Small intestine (tissue), 7 donors: ENCODE measurements around the gene ASB6. TPM values are rescaled to one million over a fixed set of nuclear protein-coding genes. Genes with fewer than 3 reads are reported as not detected.
A peak's percentile ranks its signal among the peaks of the same experiment; 100 is the strongest.

ENCODE experiments used
- DNase-seq, 2 donors: peaks; one replicate each; pipeline versions ENCODE4 v3.0.0 to v3.0.0-alpha.2; 2013
- FAIRE-seq: peaks from 2 replicates; lab custom pipeline; 2012; peaks lifted over from hg19 to GRCh38; lab: Jason Lieb, UNC
- H3K27ac ChIP-seq, 3 donors: one replicate each; pipeline ENCODE4 v1.5.1; 2013; ENCODE audit warnings: low read length in 2 of 3, mild to moderate bottlenecking in 2 of 3, control low read depth in 1 of 3, inconsistent platforms in 1 of 3, low read depth in 1 of 3, moderate library complexity in 1 of 3
- H3K27me3 ChIP-seq, 3 donors: one replicate each; pipeline ENCODE4 v1.6.1; 2013; ENCODE audit warnings: low read length in 3 of 3, inconsistent platforms in 1 of 3; ENCODE audit not compliant: control insufficient read depth in 3 of 3, insufficient read depth in 3 of 3
- H3K36me3 ChIP-seq, 3 donors: one replicate each; pipeline ENCODE4 v1.6.1; 2013; ENCODE audit warnings: low read length in 3 of 3, inconsistent platforms in 1 of 3, low read depth in 1 of 3, mild to moderate bottlenecking in 1 of 3, moderate library complexity in 1 of 3; ENCODE audit not compliant: control insufficient read depth in 3 of 3, insufficient read depth in 2 of 3
- H3K4me1 ChIP-seq, 3 donors: one replicate each; pipeline ENCODE4 v1.6.1; 2013; ENCODE audit warnings: low read length in 2 of 3, inconsistent platforms in 1 of 3, low read depth in 1 of 3, mild to moderate bottlenecking in 1 of 3, moderate library complexity in 1 of 3; ENCODE audit not compliant: control insufficient read depth in 3 of 3, insufficient read depth in 2 of 3
- H3K4me3 ChIP-seq, 3 donors: one replicate each; pipeline ENCODE4 v1.5.1; 2013; ENCODE audit warnings: low read length in 3 of 3, control low read depth in 1 of 3, inconsistent platforms in 1 of 3, low read depth in 1 of 3, mild to moderate bottlenecking in 1 of 3, moderate library complexity in 1 of 3
- H3K9me3 ChIP-seq, 2 donors: one replicate each; pipeline ENCODE4 v1.6.1; 2013; ENCODE audit warnings: low read depth in 1 of 2, low read length in 1 of 2; ENCODE audit not compliant: control insufficient read depth in 2 of 2, insufficient read depth in 1 of 2
- WGBS, 3 donors: extraction: QIAGEN DNeasy Blood & Tissue Kit; methylation state at CpG; one replicate each; pipeline ENCODE4 v1.1.7; 2013; 5-methylcytosine and 5-hydroxymethylcytosine counted together
- polyA plus RNA-seq, 4 donors: library from polyadenylated mRNA; stranded (reverse) in 3 of 4; unstranded in 1 of 4; fragments of 200-250 nt in 3 of 4; fragments of 120-200 nt in 1 of 4; gene quantifications; one replicate each; pipeline versions ENCODE4 v1.2.1 to v1.2.3, GENCODE V29; 2013
- donor health status: healthy with polysubstance abuse.
- donor health status: control.
- donor health status: control.
- donor health status: Bipolar disorder and iron deficiency.
- donor health status: healthy.

The ASB6 gene
- polyA plus RNA-seq, 4 donors, result 11.9 to 14.9 (median 13.8) TPM

DNA sequence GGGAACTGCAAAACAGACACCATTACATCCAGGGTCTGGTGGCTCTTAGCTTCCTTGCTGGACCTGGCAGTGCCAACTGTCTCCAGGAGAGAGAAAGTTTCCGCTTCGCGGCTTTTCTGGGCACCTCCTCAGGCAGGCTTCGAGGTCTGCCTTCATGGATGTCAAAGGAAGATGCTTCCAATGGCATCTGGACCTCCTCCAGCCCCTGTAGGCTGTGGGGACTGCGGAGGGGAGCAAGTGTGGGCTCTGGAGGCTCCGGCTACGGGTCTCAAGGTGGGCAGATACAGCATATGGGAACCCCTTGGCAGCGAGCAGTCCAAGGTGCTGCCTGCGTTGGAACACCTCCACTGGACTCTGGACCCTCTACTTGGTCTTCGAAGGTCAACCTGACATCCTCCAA, 27.0 kb downstream of the ASB6 start:
- WGBS, 3 donors, result 68 to 86% (median 69%) methylated on average over 10 of the region's 10 CpGs

DNA sequence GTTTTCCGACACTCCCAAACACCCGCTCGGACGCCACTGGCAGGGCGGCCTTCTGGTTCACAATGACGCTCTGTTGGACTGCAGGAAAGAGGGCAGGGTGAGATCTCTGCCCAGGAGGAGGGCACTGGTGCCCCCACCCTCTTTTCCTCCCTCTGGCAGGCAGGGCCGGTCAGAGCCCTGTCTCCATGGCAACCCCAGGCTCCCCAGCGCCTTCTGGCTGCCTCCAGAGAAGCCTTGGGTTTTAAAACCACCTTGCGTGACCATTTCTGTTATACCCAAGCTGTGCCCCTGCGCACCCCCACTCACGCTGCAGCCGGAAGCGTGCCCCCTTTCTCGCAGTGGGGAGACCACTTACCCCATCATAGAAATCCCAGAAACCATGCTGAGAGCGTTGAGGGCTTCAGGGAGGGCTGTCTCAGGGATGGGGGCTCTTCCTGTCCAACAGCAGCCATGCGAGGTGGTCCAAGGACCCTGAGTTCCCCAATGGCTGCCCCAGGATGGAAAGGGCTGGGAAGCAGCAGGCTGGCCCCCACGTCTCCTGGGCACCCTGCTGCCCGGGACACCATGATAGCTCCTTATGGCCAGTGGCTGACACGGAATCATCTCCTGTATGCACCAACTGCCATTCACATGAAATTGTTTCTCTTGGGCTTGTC, 28.3 kb downstream of the ASB6 start:
- Histone ChIP-seq H3K27me3 (peaks cover 0 to 4% (median 0%) of the 10 kb centered on the region in 3 donors), H3K9me3 (no peaks in the 10 kb centered on the region), H3K4me3 (no peak overlapping the region), H3K27ac (no peak overlapping the region), H3K36me3 (no peaks in the 10 kb centered on the region), H3K4me1 (peaks cover 0 to 25% (median 4%) of the 10 kb centered on the region in 3 donors)
- WGBS, 3 donors, result 68 to 71% (median 70%) methylated on average over 18 to 19 of the region's 19 CpGs
- DNase-seq (no peak), FAIRE-seq (no peak)

More for the DNA sequence above, 27.0 kb downstream of the ASB6 start:
- peaks cover 0 to 11% (median 3%) of the 10 kb centered on the region in 3 donors for H3K27me3 ChIP-seq
- no peaks in the 10 kb centered on the region for H3K9me3 ChIP-seq
- FAIRE-seq (no peak), DNase-seq (no peak)
- no peak overlapping the region for H3K4me3 ChIP-seq
- H3K4me1 ChIP-seq, result peaks cover 0 to 17% (median 4%) of the 10 kb centered on the region in 3 donors
- no peak overlapping the region for H3K27ac ChIP-seq
- no peaks in the 10 kb centered on the region for H3K36me3 ChIP-seq

DNA sequence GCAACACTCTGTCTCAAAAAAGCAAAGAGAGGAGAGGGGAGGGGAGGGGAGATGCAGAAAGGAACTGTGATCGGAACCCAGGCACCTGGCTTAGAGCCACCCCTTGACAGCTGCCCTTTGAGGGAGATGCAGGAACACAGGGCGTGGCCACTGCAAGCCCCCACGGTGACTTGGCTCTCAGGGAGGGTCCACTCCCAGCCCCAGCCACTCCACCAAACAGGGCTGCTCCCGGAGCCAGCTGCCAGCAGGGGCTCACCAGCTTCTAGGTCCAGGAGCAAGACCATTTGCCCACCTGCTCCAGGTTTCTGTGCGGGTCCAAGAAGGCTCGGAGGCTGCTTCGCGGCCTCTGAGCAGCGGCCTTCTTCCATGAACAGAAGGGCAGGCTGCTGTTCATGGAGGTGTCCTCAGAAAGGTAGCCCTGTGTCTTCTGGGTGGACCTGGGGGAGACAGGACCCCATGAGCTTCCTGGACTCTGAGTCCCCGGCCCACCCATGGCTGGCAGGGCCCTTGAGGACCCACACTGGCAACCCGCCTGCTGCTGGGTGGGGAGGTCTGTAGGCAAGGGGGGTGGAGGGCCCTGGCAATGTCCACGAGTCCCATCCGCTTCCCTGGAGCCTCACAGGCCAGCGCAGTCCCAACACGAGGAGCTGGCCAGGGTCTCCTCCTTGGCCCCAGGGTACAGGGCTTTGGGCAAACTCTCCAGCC, 29.0 kb downstream of the ASB6 start:
- H3K9me3 ChIP-seq, result no peaks in the 10 kb centered on the region
- no peak overlapping the region for H3K4me3 ChIP-seq
- no peaks in the 10 kb centered on the region for H3K36me3 ChIP-seq
- FAIRE-seq (no peak), DNase-seq (no peak)
- no peak overlapping the region for H3K27ac ChIP-seq
- peaks cover 0 to 26% (median 4%) of the 10 kb centered on the region in 3 donors for H3K4me1 ChIP-seq
- peaks cover 0 to 4% (median 0%) of the 10 kb centered on the region in 3 donors for H3K27me3 ChIP-seq
- 71 to 77% (median 73%) methylated on average over 15 of the region's 15 CpGs for WGBS, 3 donors

DNA sequence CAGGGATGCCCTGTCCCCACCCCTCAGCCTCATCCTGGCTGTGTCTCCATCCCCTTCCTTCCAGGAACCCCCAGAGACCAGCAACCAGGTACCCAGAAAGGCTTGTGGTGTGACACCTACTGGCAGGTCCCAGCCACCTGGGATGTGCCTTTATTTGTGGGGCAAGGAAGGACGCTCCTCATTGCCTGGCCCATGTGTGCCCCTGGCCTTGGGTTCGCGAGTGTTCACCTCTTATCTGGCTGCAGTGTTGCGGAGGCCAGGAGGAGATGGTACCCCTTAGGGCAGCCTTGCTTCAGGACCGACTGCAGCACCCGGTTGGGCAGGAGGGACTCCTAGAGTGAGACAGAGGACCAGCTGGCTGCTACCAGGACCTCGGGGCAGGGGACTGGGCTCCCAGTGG, 29.8 kb downstream of the ASB6 start:
- H3K4me1 ChIP-seq, result peaks cover 0 to 34% (median 4%) of the 10 kb centered on the region in 3 donors
- no peak overlapping the region for H3K4me3 ChIP-seq
- DNase-seq, result no peak
- no peak for FAIRE-seq
- H3K27me3 ChIP-seq, result peaks cover 0 to 4% (median 0%) of the 10 kb centered on the region in 3 donors
- H3K27ac ChIP-seq, result no peak overlapping the region
- H3K36me3 ChIP-seq, result no peaks in the 10 kb centered on the region
- no peaks in the 10 kb centered on the region for H3K9me3 ChIP-seq
- 47 to 66% (median 52%) methylated on average over 7 of the region's 7 CpGs for WGBS, 3 donors

DNA sequence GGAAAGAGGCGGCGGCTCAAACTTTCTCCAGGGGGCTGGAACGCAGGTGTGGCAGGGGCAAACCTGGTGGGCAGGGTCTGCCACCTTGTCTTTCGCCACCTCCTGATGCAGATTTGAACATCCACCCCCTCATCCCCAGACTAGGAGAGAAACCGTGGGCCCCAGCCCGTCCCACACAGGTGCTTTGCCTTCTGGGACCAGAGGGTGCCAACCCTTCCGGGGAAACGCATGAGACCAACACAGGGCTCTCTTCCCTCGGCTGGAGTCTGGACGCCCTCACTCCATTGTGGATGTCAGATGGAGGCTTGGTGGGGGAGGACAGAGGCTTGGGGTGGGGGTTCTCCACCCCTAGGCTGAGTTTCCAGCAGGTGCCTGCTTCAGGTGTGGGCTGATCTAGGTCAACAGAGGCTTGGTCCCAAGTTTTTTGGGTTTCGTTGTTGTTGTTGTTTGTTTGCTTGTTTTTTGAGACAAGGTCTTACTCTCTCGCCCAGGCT, 30.6 kb downstream of the ASB6 start:
- Histone ChIP-seq H3K9me3 (no peaks in the 10 kb centered on the region), H3K27ac (peak overlapping the region in 1 of 3 donors; percentile 13), H3K4me3 (peak overlapping the region in 1 of 3 donors; percentile 56), H3K4me1 (peaks cover 0 to 42% (median 4%) of the 10 kb centered on the region in 3 donors), H3K36me3 (no peaks in the 10 kb centered on the region), H3K27me3 (peaks cover 0 to 4% (median 0%) of the 10 kb centered on the region in 3 donors)
- FAIRE-seq (no peak), DNase-seq (no peak)
- WGBS, 3 donors, result 13 to 27% (median 17%) methylated on average over 11 to 12 of the region's 12 CpGs

DNA sequence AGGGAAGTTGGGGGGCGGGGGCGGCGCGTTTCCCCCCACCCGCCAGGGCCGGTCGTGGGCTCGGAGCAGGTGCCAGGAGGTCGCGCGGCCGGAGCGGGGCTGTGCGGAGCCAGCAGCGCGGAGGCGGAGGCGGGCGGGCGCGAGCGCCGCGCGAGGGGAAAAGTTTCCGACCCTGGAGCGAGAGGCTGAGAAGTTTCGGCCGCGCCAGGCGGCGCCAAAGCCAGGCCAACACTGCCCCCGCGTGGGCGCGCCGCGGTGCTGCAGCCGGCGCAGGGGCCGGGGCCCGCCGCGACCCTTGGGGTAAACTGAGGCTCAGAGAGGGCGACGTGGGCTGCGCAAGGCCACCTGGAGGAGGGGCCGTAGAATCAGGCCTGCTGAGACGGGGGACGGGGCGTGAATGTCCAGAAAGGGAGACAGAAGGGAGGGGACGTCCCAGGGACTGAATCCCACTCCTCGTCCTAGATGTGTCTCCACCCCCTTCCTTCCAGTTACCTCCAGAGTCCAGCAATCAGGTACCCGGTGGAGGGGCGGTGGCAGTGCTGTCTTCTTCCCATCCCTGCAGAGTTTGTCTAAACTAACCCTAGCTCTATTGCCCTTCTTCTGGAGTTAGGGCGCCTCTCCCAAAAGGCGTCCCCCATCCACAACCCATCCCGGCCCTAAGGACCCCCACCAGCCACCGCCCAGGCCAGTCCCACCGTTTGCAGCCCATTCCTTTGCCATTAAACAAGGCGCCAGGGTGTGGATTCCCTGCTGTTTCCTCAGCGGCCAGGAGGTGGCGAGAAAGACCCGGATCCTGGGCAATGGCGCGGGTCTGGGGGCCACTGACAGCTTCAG, 31.3 kb downstream of the ASB6 start:
- Histone ChIP-seq H3K27me3 (peaks cover 0 to 4% (median 0%) of the 10 kb centered on the region in 3 donors), H3K36me3 (no peaks in the 10 kb centered on the region), H3K4me1 (peaks cover 0 to 48% (median 4%) of the 10 kb centered on the region in 3 donors), H3K4me3 (peak overlapping the region; percentile 53 to 56 (median 56)), H3K27ac (peak overlapping the region in 2 of 3 donors; percentile 70 to 73), H3K9me3 (no peaks in the 10 kb centered on the region)
- DNase-seq, result peak; percentile 56 to 82
- FAIRE-seq, result no peak
- 0 to 1% (median 1%) methylated on average over 42 to 66 of the region's 66 CpGs for WGBS, 3 donors

DNA sequence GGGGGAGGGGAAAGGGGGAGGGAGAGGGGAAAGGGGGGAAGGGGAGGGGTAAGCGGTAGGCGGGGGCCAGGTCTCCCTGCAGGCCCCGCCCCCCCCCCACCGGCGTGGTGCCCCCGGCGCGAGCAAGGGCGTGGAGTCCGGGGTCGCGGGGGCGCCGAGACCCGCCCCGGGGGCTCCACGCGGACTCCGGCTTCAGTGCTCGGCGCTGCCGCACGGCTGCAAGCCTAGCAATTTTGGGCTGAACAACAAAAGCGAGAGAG, 31.8 kb downstream of the ASB6 start:
- Histone ChIP-seq H3K4me1 (peaks cover 0 to 49% (median 4%) of the 10 kb centered on the region in 3 donors), H3K27ac (peak overlapping the region in 2 of 3 donors; percentile 70 to 73), H3K4me3 (peak overlapping the region; percentile 46 to 56 (median 53)), H3K27me3 (peaks cover 0 to 4% (median 0%) of the 10 kb centered on the region in 3 donors), H3K9me3 (no peaks in the 10 kb centered on the region), H3K36me3 (no peaks in the 10 kb centered on the region)
- DNase-seq (no peak), FAIRE-seq (no peak)
- 0 to 1% (median 0%) methylated on average over 2 to 24 of the region's 24 CpGs for WGBS, 3 donors
